Endothelial cell of umbilical vein (primary cell): ENCODE measurements around the gene EED. TPM values are rescaled to one million over a fixed set of nuclear protein-coding genes. Genes with fewer than 3 reads are reported as not detected.

Experiments used
- BruUV-seq: library from RNA; stranded (reverse); fragments of 400-500 nt; replicated peaks from 2 replicates; lab custom pipeline; 2021; lab: Mats Ljungman, UMichigan
- CTCF ChIA-PET: fragments of 300-600, 350-600 bp; sonication (Branson Sonifier 250); formaldehyde crosslinking; loops from one replicate; lab custom pipeline; 2021; ENCODE audit warnings: antibody characterized with exemption, inconsistent platforms; lab: Charles Lee
- POLR2A ChIA-PET: fragments of 300-600, 350-600 bp; sonication (Branson Sonifier 250); formaldehyde crosslinking; loops from one replicate; lab custom pipeline; 2021; ENCODE audit warnings: antibody characterized with exemption, inconsistent platforms; lab: Charles Lee
- DNase-seq: peaks from one replicate; pipeline ENCODE4 v3.0.0-alpha.2; 2011; ENCODE audit warnings: low read depth, low spot score
- FAIRE-seq: peaks from 2 replicates; lab custom pipeline; 2011; peaks lifted over from hg19 to GRCh38; lab: Jason Lieb, UNC
- H2AFZ ChIP-seq: 2 replicates; pipeline ENCODE4 v1.6.0; 2012; ENCODE audit warnings: low read depth, low read length, control low read depth, inconsistent platforms
- H3K27ac ChIP-seq: 2 replicates; pipeline ENCODE4 v1.5.1; 2011; ENCODE audit warnings: low read depth, mild to moderate bottlenecking, control low read depth, low read length, moderate library complexity; ENCODE audit not compliant: insufficient read depth
- H3K27me3 ChIP-seq, 2 experiments: 2 replicates each; pipeline versions ENCODE4 v1.6.0 to v1.6.1; 2011; ENCODE audit warnings: low read length in 2 of 2, mixed read lengths in 1 of 2; ENCODE audit not compliant: control insufficient read depth in 2 of 2, insufficient read depth in 2 of 2
- H3K36me3 ChIP-seq, 2 experiments: 2 replicates in 1 of 2; 3 replicates in 1 of 2; pipeline ENCODE4 v1.5.1; 2011; ENCODE audit warnings: low read length in 2 of 2, mild to moderate bottlenecking in 1 of 2, moderate library complexity in 1 of 2; ENCODE audit not compliant: control insufficient read depth in 2 of 2, insufficient read depth in 2 of 2; ENCODE audit errors: extremely low read depth in 1 of 2
- H3K4me1 ChIP-seq: 3 replicates; pipeline ENCODE4 v1.5.1; 2011; ENCODE audit warnings: mild to moderate bottlenecking, low read length; ENCODE audit not compliant: control insufficient read depth, insufficient read depth; ENCODE audit errors: extremely low read depth
- H3K4me2 ChIP-seq: 2 replicates; pipeline ENCODE4 v1.6.1; 2011; ENCODE audit warnings: low read length, control low read depth, mixed read lengths; ENCODE audit not compliant: insufficient read depth
- H3K4me3 ChIP-seq, 3 experiments: fragments of 200-600 bp in 1 of 3; sonication (generic), shearing (Covaris generic) in 1 of 3; replicated peaks in 1 of 3; 2 replicates each; pipeline ENCODE4 v1.5.1; 2011 to 2016; ENCODE audit warnings: control low read depth in 3 of 3, low read length in 3 of 3, mild to moderate bottlenecking in 2 of 3, inconsistent platforms in 1 of 3, low read depth in 1 of 3, moderate library complexity in 1 of 3; ENCODE audit not compliant: insufficient read depth in 1 of 3
- H3K79me2 ChIP-seq: 2 replicates; pipeline ENCODE4 v1.6.0; 2012; ENCODE audit warnings: low read length, inconsistent platforms; ENCODE audit not compliant: control insufficient read depth, insufficient read depth
- H3K9ac ChIP-seq: replicated peaks from 2 replicates; pipeline ENCODE3; 2011; ENCODE audit warnings: low read length, control low read depth; ENCODE audit not compliant: insufficient read depth; ENCODE audit errors: extremely low read depth
- H3K9me1 ChIP-seq: replicated peaks from 3 replicates; pipeline ENCODE4 v1.6.0; 2011; ENCODE audit warnings: mild to moderate bottlenecking, low read length; ENCODE audit not compliant: control insufficient read depth, insufficient read depth; ENCODE audit errors: extremely low read depth
- H3K9me3 ChIP-seq: replicated peaks from 2 replicates; pipeline ENCODE4 v1.5.1; 2012; ENCODE audit warnings: low read length, inconsistent platforms; ENCODE audit not compliant: control insufficient read depth, insufficient read depth
- H4K20me1 ChIP-seq: replicated peaks from 2 replicates; pipeline ENCODE3; 2011; ENCODE audit warnings: mild to moderate bottlenecking, low read length; ENCODE audit not compliant: control insufficient read depth, insufficient read depth; ENCODE audit errors: extremely low read depth
- EZH2 ChIP-seq: IDR thresholded peaks from 2 replicates; pipeline ENCODE4 v1.6.1; 2012; ENCODE audit warnings: borderline replicate concordance, low read depth, mild to moderate bottlenecking, moderate library complexity, low read length, inconsistent platforms; ENCODE audit not compliant: severe bottlenecking
- GATA2 ChIP-seq: IDR thresholded peaks from 2 replicates; pipeline ENCODE4 v1.7.0; 2011; ENCODE audit warnings: low read depth, mild to moderate bottlenecking, moderate library complexity, mixed read lengths, low read length; ENCODE audit not compliant: insufficient read length, insufficient read depth
- MYC ChIP-seq: IDR thresholded peaks from one replicate; pipeline ENCODE4 v1.6.1; 2011; ENCODE audit warnings: mild to moderate bottlenecking, low read depth, low read length
- POLR2AphosphoS5 ChIP-seq: IDR thresholded peaks from 2 replicates; pipeline ENCODE4 v1.6.1; 2012; ENCODE audit warnings: low read depth, mild to moderate bottlenecking, control low read depth, low read length, moderate library complexity; ENCODE audit not compliant: insufficient read depth
- dilution Hi-C: fragments of 300-500 bp; cut with MboI; formaldehyde crosslinking; loops from one replicate; pipeline ENCODE4 v1.15.0; 2019; ENCODE audit warnings: low sequenced_read_pairs; ENCODE audit not compliant: extremely low pct_ligation_motif_present
- intact Hi-C: fragments of 100-400 bp; cut with micrococcal nuclease; formaldehyde crosslinking; loops from one replicate; pipeline ENCODE4 v1.10.0; 2022
- polyA plus RNA-seq, 4 experiments: library from polyadenylated mRNA; depleted of rRNA in 3 of 4; stranded (reverse) in 3 of 4; unstranded in 1 of 4; fragments of >200 nt; gene quantifications; 2 replicates each; pipeline versions ENCODE4 v1.2.1 to v1.2.3, GENCODE V29; 2011 to 2012; ENCODE audit warnings: missing spikeins in 1 of 4
- total RNA-seq: library from RNA; stranded (reverse); gene quantifications from 2 replicates; pipeline ENCODE4 v1.2.3, GENCODE V29; 2021
- TF ChIP-seq, protein P1 (sequence below), 2 donors: IDR thresholded peaks; 1 replicate in 1 of 2; 2 replicates in 1 of 2; pipeline ENCODE4 v1.5.1; 2011; ENCODE audit warnings: low read length in 2 of 2, mild to moderate bottlenecking in 2 of 2, moderate library complexity in 2 of 2, control low read depth in 1 of 2, inconsistent platforms in 1 of 2, low read depth in 1 of 2; ENCODE audit not compliant: insufficient read depth in 1 of 2; ENCODE audit errors: extremely low read depth in 1 of 2

The EED gene
- total and polyA plus RNA-seq, 2 donors (not counting 3 experiments of a cell fraction or from before 2014, with no cell fraction given): 9.4 to 21.8 TPM

DNA sequence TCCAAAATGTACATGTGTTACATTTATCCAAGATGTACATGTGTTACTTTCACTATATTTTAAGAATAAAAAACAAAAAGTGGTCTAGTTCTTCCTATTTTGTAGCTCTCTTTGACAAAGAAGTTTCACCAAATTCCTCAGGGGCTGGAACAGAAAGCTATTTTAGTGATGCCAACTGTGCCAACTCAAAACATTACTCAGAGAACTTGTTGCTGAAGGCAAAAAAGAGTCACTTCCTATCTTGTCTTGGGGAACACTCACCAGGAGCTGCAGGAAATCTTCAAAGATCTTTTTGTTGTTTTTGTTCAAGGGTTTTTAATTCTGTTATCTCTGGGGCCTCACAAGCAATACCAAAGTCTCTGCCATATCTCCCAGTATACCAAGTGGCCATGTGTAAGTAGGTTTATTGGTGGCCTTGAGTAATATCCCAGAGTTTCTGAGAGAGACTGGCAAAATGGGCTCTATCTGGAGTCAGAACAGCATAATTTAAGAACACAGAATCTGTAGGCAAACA lies 13.6 kb upstream of the EED start:
- H2AFZ ChIP-seq: peak overlapping the region; percentile 14
- no peak for DNase-seq
- intact Hi-C loops: no loop called here
- H3K27me3 ChIP-seq: no peaks in the 10 kb centered on the region
- no peaks in the 10 kb centered on the region for H4K20me1 ChIP-seq
- CTCF ChIA-PET: interaction anchor here (1.0 to 4.2 kb wide), 6 partner anchors 8 to 376 kb away, joined by 3 to 25 read pairs (median 8); partner anchors contain the start of gene CCDC83
- no peak overlapping the region for H3K9ac ChIP-seq
- no peaks in the 10 kb centered on the region for H3K9me1 ChIP-seq
- H3K4me3 ChIP-seq: no peak overlapping the region
- H3K36me3 ChIP-seq: no peaks in the 10 kb centered on the region
- no peaks in the 10 kb centered on the region for H3K9me3 ChIP-seq
- no peak for TF ChIP-seq MYC
- no peak for TF ChIP-seq GATA2
- TF ChIP-seq EZH2: no peak
- TF ChIP-seq POLR2AphosphoS5: no peak
- FAIRE-seq: no peak
- H3K4me1 ChIP-seq: no peaks in the 10 kb centered on the region
- no peaks in the 10 kb centered on the region for H3K79me2 ChIP-seq
- no peak overlapping the region for H3K4me2 ChIP-seq
- POLR2A ChIA-PET: no interaction called here
- BruUV-seq: no TSS peak
- no peak overlapping the region for H3K27ac ChIP-seq
- dilution Hi-C loops: no loop called here

DNA sequence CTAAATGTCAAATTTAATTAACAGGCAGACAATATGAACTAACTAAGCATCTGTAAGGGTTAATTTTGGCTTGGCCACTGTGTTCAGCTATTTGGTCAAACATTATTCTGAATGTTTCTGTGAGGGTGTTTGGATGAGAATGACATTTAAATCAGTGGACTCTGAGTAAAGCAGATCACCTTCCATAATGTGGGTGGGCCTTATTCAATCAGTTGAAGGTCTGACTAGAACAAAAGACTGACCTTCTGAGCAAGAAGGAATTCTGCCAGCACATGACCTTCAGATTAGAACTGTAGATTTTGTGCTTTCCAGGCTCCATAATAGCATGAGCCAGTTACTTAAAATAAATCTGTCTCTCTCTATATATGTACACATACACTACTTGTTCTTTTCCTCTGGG lies 12.0 kb upstream of the EED start:
- H3K9me1 ChIP-seq: no peaks in the 10 kb centered on the region
- H2AFZ ChIP-seq: no peak overlapping the region
- TF ChIP-seq, protein P1, sequence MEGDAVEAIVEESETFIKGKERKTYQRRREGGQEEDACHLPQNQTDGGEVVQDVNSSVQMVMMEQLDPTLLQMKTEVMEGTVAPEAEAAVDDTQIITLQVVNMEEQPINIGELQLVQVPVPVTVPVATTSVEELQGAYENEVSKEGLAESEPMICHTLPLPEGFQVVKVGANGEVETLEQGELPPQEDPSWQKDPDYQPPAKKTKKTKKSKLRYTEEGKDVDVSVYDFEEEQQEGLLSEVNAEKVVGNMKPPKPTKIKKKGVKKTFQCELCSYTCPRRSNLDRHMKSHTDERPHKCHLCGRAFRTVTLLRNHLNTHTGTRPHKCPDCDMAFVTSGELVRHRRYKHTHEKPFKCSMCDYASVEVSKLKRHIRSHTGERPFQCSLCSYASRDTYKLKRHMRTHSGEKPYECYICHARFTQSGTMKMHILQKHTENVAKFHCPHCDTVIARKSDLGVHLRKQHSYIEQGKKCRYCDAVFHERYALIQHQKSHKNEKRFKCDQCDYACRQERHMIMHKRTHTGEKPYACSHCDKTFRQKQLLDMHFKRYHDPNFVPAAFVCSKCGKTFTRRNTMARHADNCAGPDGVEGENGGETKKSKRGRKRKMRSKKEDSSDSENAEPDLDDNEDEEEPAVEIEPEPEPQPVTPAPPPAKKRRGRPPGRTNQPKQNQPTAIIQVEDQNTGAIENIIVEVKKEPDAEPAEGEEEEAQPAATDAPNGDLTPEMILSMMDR (IDR thresholded peaks at IDR 0.05; ENCODE audit: extremely low read depth in 1 of 2, insufficient read depth in 1 of 2, low read depth in 1 of 2, low read length in 2 of 2): no peak
- no peak for TF ChIP-seq POLR2AphosphoS5
- DNase-seq: no peak
- no peaks in the 10 kb centered on the region for H3K4me1 ChIP-seq
- H3K4me3 ChIP-seq: no peak overlapping the region
- BruUV-seq: no TSS peak
- intact Hi-C loops (no loop called here), dilution Hi-C loops (no loop called here)
- H3K79me2 ChIP-seq: no peaks in the 10 kb centered on the region
- H3K27me3 ChIP-seq: no peaks in the 10 kb centered on the region
- FAIRE-seq: no peak
- H3K4me2 ChIP-seq: no peak overlapping the region
- CTCF ChIA-PET: interaction anchor here (1.5 to 4.2 kb wide), 3 partner anchors 11 to 191 kb away, joined by 8 to 25 read pairs (median 16); no protein-coding TSS in a partner anchor
- POLR2A ChIA-PET: no interaction called here
- no peaks in the 10 kb centered on the region for H3K36me3 ChIP-seq
- H4K20me1 ChIP-seq: no peaks in the 10 kb centered on the region
- no peak overlapping the region for H3K9ac ChIP-seq
- H3K27ac ChIP-seq: no peak overlapping the region
- H3K9me3 ChIP-seq: no peaks in the 10 kb centered on the region
